B cell (primary cell): ENCODE results near the gene PDE6B.

ENCODE experiments used
- EZH2 ChIP-seq: IDR thresholded peaks from 2 replicates; pipeline ENCODE4 v1.6.1; 2012; ENCODE audit warnings: borderline replicate concordance, low read depth, mild to moderate bottlenecking, moderate library complexity, low read length; ENCODE audit not compliant: insufficient read depth, poor library complexity, severe bottlenecking
- TF ChIP-seq, protein P1 (sequence below): fragments of 200-600 bp; IDR thresholded peaks from one replicate; pipeline ENCODE4 v1.8.0; 2022; ENCODE audit warnings: antibody characterized with exemption, mild to moderate bottlenecking

DNA sequence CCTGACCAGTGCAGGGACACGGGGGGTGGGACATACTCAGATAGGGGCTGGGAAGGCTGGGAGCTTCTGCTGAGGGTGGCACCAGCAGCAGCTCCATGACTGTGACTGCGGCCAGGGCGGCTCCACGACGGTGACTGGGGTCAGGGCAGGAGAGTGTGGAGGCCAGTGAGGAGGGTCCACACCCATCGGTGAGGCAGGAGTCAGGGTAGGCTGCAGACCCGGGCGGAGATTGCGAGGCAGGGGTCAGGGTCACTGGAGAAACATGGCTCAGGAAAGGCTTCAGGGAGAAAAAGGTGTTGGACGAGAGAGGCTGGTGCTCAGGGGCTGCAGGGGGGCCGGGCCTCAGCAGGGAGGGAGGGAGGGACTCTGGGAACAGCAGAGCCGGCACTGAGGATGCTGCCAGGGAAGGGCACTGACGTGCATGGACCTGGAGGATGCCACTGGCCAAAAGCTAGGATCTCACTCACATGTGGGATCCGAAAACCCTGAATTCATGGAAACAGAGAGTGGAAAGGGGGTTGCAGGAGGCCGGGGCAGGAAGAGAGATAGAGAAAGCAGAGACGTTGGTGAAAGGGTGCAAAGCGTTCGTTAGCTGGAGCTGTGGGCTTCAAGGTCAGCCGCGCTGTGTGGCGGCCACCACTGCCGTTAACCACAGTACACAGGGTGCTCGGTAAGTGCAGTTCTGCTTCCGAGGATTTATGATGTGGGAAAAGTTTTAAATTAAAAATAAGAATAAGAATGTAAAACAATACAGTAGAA, 26.7 kb downstream of the PDE6B start:
- TF ChIP-seq, protein P1, sequence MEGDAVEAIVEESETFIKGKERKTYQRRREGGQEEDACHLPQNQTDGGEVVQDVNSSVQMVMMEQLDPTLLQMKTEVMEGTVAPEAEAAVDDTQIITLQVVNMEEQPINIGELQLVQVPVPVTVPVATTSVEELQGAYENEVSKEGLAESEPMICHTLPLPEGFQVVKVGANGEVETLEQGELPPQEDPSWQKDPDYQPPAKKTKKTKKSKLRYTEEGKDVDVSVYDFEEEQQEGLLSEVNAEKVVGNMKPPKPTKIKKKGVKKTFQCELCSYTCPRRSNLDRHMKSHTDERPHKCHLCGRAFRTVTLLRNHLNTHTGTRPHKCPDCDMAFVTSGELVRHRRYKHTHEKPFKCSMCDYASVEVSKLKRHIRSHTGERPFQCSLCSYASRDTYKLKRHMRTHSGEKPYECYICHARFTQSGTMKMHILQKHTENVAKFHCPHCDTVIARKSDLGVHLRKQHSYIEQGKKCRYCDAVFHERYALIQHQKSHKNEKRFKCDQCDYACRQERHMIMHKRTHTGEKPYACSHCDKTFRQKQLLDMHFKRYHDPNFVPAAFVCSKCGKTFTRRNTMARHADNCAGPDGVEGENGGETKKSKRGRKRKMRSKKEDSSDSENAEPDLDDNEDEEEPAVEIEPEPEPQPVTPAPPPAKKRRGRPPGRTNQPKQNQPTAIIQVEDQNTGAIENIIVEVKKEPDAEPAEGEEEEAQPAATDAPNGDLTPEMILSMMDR = no peak
- TF ChIP-seq EZH2 = no peak
